GM12875 (cell line): ENCODE data around the gene STK32C.

Experiments
- H3K4me3 ChIP-seq: one replicate; pipeline ENCODE4 v1.5.1; 2011; ENCODE audit warnings: low read depth, low read length, control low read depth
- TF ChIP-seq, protein P1 (sequence below): IDR thresholded peaks from 2 replicates; pipeline ENCODE4 v1.5.1; 2011; ENCODE audit warnings: low read depth, mild to moderate bottlenecking, control low read depth, inconsistent platforms, low read length, moderate library complexity, borderline replicate concordance; ENCODE audit not compliant: insufficient read depth

The STK32C gene

DNA sequence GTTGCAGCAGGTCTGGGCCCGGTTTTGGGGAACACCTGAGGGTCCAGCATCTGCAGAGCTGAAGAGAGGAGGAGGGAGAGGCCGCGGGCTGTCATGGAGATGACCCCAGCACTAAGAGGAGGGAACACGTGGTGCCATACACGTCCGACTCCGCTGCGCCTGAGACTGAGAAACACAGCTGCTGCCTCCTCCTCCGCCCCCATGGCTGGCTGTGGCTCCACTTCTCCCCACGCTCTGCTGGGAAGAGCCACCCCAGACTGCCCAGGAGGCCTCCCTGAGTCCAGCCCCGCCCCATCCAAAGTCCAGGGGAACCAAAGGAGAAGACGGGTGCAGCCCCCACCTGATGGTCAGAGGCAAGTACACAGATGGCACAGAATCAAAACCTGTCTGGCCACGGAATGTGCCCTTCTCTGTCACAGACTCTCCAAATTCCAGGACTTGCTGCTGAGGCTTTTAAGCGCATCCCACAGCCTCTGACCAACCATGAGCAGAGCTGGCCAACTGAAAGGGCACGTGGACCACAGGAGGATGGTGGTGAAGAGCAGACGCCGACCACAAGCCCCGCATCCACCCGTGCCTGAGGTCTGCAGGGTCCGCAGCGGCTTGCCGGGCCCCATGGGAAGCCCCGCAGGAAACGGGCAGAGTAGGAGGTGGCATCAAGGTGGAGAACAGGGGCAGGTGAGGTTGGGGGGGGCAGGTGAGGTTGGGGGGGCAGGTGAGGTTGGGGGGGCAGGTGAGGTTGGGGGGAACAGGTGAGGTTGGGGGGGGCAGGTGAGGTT, 24.0 kb downstream of the STK32C start:
- H3K4me3 ChIP-seq: no peak overlapping the region
- TF ChIP-seq, protein P1, sequence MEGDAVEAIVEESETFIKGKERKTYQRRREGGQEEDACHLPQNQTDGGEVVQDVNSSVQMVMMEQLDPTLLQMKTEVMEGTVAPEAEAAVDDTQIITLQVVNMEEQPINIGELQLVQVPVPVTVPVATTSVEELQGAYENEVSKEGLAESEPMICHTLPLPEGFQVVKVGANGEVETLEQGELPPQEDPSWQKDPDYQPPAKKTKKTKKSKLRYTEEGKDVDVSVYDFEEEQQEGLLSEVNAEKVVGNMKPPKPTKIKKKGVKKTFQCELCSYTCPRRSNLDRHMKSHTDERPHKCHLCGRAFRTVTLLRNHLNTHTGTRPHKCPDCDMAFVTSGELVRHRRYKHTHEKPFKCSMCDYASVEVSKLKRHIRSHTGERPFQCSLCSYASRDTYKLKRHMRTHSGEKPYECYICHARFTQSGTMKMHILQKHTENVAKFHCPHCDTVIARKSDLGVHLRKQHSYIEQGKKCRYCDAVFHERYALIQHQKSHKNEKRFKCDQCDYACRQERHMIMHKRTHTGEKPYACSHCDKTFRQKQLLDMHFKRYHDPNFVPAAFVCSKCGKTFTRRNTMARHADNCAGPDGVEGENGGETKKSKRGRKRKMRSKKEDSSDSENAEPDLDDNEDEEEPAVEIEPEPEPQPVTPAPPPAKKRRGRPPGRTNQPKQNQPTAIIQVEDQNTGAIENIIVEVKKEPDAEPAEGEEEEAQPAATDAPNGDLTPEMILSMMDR: no peak

DNA sequence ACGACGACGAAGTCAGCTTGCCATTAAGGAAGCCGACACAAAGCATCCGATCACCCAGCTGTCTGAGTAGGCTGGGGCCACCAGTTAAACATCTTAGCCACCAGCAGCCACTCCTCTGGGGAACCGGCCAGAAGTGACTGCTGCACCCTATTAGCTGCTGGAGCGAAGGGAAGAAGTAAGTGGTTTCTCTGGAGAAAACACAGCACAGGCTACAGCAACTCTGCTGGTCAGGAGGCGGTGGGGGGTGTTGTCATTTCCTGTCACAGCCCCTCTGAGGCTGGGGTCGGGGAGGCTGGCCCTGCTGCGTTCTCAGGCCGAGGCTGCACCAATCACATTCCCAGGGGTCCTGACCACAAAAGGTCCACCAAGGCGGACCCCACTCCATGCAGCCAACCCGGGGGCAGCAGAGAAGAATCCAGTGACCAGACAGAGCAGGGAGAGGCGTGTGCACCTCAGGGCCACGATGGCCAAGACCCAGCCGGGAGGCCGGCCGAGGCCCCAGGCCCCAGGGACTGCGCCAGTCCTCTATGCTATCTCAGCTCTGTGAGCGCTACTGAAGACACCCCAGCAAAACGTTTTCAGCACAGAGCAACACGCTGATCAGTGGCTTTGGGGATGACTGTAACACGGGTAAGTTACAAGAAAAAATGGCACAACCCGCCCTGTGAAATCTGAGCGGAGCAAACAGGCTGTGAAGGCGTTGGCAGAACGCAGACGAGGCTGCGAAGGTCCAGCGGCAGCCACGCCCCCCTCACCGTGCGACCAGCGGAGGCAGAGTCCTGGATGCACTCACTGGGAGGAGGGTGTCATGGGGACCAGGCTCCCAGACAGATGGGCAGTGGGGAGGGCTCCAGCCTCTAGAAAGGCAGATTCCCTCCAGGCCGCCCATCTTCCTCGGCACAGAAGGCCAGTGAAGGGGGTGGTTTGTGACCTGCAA, 24.8 kb downstream of the STK32C start:
- no peak overlapping the region for H3K4me3 ChIP-seq
- TF ChIP-seq, protein P1: no peak

- TF ChIP-seq, protein P1: no peak
- no peak overlapping the region for H3K4me3 ChIP-seq
Measured at GRCh38 chr10:132281915-132282666, 25.7 kb downstream of the STK32C start.

DNA sequence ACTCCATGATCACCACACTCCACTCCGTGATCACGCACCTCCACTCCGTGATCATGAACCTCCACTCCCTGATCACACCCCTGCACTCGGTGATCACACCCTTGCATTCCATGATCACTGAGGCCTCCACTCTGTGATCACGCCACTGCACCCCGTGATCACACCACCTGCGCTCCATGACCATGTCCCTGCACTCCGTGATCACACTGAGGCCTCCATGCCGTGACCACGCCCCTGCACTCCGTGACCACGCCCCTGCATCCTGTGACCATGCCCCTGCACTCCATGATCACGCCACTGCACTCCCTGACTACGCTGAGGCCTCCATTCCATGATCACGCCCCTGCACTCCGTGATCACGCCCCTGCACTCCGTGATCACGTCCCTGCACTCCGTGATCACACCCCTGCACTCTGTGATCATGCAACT, 27.1 kb downstream of the STK32C start:
- H3K4me3 ChIP-seq: no peak overlapping the region
- TF ChIP-seq, protein P1: no peak

GRCh38 chr10:132279873-132280645, 27.7 kb downstream of the STK32C start:
- no peak overlapping the region for H3K4me3 ChIP-seq
- TF ChIP-seq, protein P1: no peak

DNA sequence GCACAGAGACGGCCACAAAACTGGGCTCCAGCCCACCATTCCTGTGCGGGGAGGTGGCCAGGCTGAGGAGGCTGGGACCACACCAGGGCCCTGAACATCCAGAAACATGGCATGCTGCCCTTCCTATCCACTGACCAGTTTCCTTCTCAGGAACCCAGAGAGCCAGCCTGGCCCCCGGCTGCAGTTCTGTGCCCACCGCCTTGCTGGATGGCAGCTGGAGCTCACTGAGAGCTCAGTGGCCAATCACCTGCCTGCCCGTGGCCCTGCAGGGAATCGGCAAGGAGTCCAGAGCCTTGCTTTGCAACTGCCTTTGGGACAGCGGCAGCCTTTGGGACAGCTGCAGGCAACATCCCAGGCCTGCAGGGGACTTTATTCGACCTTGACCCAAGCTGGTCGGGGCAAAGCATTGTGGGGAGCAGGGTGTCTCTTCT, 30.4 kb downstream of the STK32C start:
- TF ChIP-seq, protein P1: no peak
- no peak overlapping the region for H3K4me3 ChIP-seq
